Measurements from ENCODE around the gene SEC14L2. TPM values are rescaled to one million over a fixed set of nuclear protein-coding genes. Genes with fewer than 3 reads are reported as not detected.

The SEC14L2 gene
- total RNA-seq, 1 experiment from 2014 or later: 33.5 TPM

DNA sequence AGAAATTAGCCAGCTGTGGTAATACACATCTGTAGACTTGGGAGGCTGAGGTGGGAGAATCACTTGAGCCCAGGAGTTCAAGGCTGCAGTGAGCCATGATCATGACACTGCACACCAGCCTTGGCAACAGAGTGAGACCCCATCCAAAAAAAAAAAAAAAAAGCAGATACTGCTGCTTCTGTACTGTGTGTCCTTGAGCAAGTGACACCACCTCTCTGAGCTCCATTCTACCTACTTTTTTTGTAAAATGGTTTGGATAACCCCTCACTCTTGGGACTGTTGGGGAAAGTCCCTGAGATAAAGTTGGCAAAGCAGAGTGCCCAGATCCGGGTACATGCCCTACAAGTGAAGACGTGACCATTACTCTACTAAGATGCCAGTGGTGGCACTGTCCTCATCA lies 72.3 kb downstream of the SEC14L2 start:
- Histone ChIP-seq H3K4me2 (ENCODE audit: low read length) (no peak overlapping the region), H3K4me1 (ENCODE audit: control insufficient read depth in 1 of 2, insufficient read depth in 2 of 2, low read length in 2 of 2) (no peaks in the 10 kb centered on the region), H4K20me1 (ENCODE audit: insufficient read depth) (no peaks in the 10 kb centered on the region), H3K79me2 (ENCODE audit: insufficient read depth, low read length) (no peaks in the 10 kb centered on the region), H3K9ac (ENCODE audit: low read length) (no peak overlapping the region), H3K27me3 (ENCODE audit: insufficient read depth, low read length) (peaks cover 20% of the 10 kb centered on the region; the same call in 1 of the 2 replicates), H3K36me3 (ENCODE audit: control insufficient read depth in 1 of 2, insufficient read depth in 2 of 2, low read length in 2 of 2) (no peaks in the 10 kb centered on the region), H3K9me3 (ENCODE audit: control insufficient read depth in 1 of 2, insufficient read depth in 1 of 2, low read depth in 1 of 2, low read length in 2 of 2) (no peaks in the 10 kb centered on the region), H2AFZ (ENCODE audit: low read depth, low read length, poor library complexity, severe bottlenecking) (no peak overlapping the region), H3K4me3 (replicated peaks in 1 of 2; ENCODE audit: low read depth in 1 of 2, low read length in 2 of 2) (no peak overlapping the region), H3K27ac (ENCODE audit: low read depth, low read length) (no peak overlapping the region), H3K9me2 (ENCODE audit: insufficient read depth) (no peaks in the 10 kb centered on the region)
- RAD21 ChIA-PET (ENCODE audit: low non-redundant PET in 1 of 2, low total read pairs in 2 of 2, uncharacterized antibody in 2 of 2, unreplicated experiment in 2 of 2): no interaction called here
- DNase-seq (ENCODE audit: low read depth, low spot score) (no peak), ATAC-seq (no peak)
- BruUV-seq (replicated peaks): no TSS peak
- intact Hi-C loops (cut with micrococcal nuclease): no loop called here
- TF ChIP-seq ZFX (IDR thresholded peaks at IDR 0.05) (no peak), ZNF274 (IDR thresholded peaks at IDR 0.05; ENCODE audit: low read depth, low read length) (no peak), CTCF (IDR thresholded peaks at IDR 0.05 in 2 of 3, conservative IDR thresholded peaks at IDR 0.05 in 1 of 3; ENCODE audit: borderline replicate concordance in 1 of 3, insufficient read depth in 1 of 3, low read depth in 2 of 3, low read length in 2 of 3) (no peak), ATF3 (IDR thresholded peaks at IDR 0.05) (no peak), MAX (IDR thresholded peaks at IDR 0.05) (no peak), RAD21 (IDR thresholded peaks at IDR 0.05; ENCODE audit: low read depth) (no peak), YY1 (IDR thresholded peaks at IDR 0.05; ENCODE audit: extremely low read depth, insufficient replicate concordance, low read depth, low read length) (no peak), EGR1 (IDR thresholded peaks at IDR 0.05; ENCODE audit: low read depth) (no peak), CEBPB (IDR thresholded peaks at IDR 0.05; ENCODE audit: low read depth) (no peak), FOSL1 (IDR thresholded peaks at IDR 0.05; ENCODE audit: low read depth) (no peak), ELF1 (IDR thresholded peaks at IDR 0.05; ENCODE audit: borderline replicate concordance, low read depth) (no peak), SRF (IDR thresholded peaks at IDR 0.05; ENCODE audit: low read depth) (no peak), SIN3A (IDR thresholded peaks at IDR 0.05; ENCODE audit: low read depth) (no peak), EZH2phosphoT487 (IDR thresholded peaks at IDR 0.05; ENCODE audit: borderline replicate concordance) (no peak)
- TF ChIP-seq, protein P1, sequence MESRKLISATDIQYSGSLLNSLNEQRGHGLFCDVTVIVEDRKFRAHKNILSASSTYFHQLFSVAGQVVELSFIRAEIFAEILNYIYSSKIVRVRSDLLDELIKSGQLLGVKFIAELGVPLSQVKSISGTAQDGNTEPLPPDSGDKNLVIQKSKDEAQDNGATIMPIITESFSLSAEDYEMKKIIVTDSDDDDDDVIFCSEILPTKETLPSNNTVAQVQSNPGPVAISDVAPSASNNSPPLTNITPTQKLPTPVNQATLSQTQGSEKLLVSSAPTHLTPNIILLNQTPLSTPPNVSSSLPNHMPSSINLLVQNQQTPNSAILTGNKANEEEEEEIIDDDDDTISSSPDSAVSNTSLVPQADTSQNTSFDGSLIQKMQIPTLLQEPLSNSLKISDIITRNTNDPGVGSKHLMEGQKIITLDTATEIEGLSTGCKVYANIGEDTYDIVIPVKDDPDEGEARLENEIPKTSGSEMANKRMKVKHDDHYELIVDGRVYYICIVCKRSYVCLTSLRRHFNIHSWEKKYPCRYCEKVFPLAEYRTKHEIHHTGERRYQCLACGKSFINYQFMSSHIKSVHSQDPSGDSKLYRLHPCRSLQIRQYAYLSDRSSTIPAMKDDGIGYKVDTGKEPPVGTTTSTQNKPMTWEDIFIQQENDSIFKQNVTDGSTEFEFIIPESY (IDR thresholded peaks at IDR 0.05; ENCODE audit: extremely low read depth, insufficient replicate concordance, low read length): no peak
- POLR2A ChIA-PET: no interaction called here
- CTCF ChIA-PET: no interaction called here

Measured in HCT116 (cell line).